HG02852 (cell line): ENCODE results near the gene ANO6.
A peak's percentile ranks its signal among the peaks of the same experiment; 100 is the strongest.

ENCODE experiments used
- ATAC-seq: cut with Tn5 transposase; IDR thresholded peaks from one replicate; pipeline ENCODE4 v1.9.1; 2021; ENCODE audit warnings: mild to moderate bottlenecking, moderate library complexity; ENCODE audit not compliant: unreplicated experiment

ANO6 gene

GRCh38 chr12:45209784-45210183, 6.1 kb upstream of the ANO6 start:
- no peak for ATAC-seq

- no peak for ATAC-seq
Measured at GRCh38 chr12:45212064-45212463, 3.8 kb upstream of the ANO6 start.

DNA sequence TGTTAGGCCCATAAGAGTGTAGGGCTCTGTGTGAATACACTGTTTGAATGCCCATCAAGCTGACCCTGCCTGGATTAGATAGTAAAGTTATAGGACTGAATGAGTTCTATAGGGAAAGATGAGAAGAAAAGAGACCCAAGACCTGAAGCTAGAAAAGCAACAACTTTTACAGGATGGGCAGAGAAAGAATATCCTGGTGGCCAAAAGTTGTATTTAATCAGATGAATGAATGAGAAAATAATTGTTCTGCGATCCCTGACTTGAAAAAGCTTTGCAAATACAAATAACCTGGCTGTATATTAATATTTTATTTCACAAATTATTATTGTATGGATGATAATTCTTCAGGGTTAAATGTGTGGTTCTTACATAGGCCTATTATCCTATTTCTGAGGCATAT, 2.8 kb upstream of the ANO6 start:
- ATAC-seq = no peak

GRCh38 chr12:45214071-45214470, 1.8 kb upstream of the ANO6 start:
- no peak for ATAC-seq

GRCh38 chr12:45214749-45215418, 1.0 kb upstream of the ANO6 start:
- ATAC-seq = no peak

DNA sequence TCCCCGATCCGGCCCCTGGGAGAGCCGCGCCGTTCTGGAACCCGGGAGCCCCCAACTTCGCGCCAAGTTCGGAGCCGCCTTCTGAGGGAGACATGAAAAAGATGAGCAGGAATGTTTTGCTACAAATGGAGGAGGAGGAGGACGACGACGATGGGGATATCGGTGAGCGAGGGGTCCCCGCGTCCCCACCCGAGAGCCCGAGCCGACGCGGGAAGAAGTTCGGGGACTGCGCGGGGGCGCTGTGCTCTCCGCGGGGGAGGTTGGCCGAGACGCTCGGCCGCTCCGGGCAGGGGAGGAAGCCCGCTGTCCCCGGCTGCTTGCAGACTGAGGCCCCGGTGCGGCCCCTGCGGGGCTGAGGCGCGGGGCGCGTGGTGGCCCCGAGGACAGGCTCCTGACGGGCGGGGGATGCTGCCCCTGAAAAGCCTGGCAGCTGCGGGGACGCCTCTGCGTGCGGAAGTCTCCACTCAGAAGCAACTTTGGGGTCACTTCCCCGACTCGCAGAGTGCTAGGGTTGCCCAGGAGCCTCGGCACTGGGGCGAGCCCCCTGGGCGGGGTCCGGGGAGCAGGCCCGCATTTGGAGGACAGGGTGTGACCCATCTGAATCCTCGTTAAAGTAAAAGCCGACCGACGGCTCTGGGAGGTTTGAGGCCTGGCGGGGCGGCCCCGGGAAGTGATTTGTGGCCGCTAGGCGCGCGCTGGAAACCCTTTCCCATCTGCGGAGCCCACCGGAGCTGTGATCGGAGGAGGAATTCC, 511 bp downstream of the ANO6 start:
- ATAC-seq = peak; percentile 40

- no peak for ATAC-seq
Measured at GRCh38 chr12:45216983-45217485, 1.1 kb downstream of the ANO6 start.

DNA sequence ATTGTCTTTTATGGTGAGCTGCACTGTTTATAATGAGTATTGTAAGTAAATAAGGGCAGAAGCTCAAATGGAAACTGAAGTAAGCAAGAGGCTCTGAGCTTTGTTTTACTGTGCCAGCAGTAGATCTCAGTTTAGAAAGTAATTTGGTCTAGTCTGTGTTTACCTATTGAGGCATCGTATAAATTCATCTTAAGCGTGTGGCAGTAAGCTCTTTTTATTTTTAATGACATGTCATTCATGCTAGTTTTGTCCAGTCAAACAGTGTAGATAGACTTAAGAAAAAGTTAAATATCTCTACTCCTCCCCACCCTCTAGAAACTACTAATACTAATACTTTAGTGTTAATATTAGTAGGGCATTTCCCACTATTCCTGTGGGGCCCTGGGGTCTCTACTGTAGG, 2.0 kb downstream of the ANO6 start:
- no peak for ATAC-seq

DNA sequence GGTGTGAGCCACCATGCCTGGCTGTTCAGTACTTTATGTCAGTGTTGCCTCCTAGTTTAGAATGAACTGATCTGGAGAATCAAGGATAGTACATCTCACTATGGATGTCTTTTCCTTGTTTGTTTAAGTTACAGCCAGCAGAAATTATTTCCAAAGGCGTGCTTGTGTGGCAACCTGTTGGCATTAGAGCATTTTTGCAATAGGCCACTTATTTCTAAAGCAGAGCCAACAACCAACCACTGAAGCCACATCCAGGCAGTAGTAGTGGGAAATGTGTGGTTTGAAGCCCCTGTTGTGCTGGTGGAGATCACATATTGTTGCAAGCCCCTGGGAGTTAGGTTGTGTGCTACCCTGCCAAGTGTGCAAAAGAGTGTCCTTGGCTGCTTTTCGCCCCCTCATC, 3.7 kb downstream of the ANO6 start:
- no peak for ATAC-seq

DNA sequence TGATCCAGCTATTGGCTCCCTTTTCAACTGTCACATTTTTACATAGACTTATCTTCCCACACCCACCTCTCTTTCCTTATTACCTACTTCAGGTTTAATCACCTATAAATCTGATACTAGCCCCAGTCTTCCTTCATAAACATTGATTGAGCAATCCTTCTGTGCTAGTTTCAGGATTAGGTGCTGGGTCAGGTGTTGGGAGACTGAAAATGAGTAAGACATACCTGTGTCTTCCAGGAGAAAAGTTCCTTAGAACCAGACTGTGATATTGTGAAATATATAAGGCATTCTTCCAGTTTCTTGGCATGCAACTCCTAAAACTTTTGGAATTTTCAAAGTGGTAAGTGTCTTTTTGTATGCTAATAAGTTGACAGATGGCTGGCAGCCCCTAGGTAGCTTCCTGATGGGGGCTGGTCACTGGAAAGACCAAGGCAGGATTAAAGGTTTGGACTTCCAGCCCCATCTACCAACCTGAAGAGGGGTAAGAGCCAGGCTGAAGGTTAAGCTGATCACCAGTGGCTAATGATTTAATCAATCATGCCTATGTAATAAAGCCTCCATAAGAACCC, 4.6 kb downstream of the ANO6 start:
- ATAC-seq = no peak

DNA sequence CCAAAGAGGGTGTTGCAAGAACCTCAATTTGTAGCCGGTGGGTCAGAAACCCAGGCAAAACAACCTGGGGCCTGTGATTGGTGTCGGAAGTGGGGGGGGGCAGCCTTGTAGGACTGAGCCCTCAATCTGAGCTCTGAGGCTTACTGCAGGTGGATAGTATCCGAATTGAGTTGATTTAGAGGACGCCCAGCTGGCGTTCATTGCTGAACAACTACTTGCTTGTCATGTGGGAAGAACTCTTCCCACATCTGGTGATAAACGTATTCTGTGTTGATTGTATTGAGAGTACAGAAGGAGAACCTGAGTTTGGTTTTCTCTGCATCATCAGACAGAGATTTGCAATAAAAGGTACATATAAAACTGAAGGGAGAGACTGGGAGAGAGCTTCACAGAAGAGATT, 5.1 kb downstream of the ANO6 start:
- no peak for ATAC-seq

- no peak for ATAC-seq
Measured at GRCh38 chr12:45223868-45224267, 8.0 kb downstream of the ANO6 start.

GRCh38 chr12:45224311-45224710, 8.4 kb downstream of the ANO6 start:
- ATAC-seq = no peak

DNA sequence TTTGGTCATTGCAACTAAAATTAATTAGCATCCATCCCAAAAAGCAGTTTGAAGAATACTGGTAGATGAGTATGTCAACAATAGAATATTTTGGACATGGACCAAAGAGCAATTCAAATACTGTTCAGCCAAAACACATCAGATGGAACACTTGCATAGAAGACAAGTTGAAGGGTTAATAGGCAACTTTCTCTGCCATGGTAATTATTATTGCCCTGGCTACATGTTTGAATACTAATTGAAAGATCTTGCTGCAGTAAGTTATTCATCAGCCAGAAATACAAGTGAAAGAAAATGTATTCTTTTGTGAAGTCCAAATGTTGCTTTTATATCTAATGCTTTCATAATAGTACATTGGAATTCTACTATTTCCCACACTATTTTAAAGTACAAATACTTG, 10.1 kb downstream of the ANO6 start:
- no peak for ATAC-seq

GRCh38 chr12:45227316-45228067, 11.6 kb downstream of the ANO6 start:
- ATAC-seq = no peak

GRCh38 chr12:45231515-45232145, 15.7 kb downstream of the ANO6 start:
- ATAC-seq = no peak

DNA sequence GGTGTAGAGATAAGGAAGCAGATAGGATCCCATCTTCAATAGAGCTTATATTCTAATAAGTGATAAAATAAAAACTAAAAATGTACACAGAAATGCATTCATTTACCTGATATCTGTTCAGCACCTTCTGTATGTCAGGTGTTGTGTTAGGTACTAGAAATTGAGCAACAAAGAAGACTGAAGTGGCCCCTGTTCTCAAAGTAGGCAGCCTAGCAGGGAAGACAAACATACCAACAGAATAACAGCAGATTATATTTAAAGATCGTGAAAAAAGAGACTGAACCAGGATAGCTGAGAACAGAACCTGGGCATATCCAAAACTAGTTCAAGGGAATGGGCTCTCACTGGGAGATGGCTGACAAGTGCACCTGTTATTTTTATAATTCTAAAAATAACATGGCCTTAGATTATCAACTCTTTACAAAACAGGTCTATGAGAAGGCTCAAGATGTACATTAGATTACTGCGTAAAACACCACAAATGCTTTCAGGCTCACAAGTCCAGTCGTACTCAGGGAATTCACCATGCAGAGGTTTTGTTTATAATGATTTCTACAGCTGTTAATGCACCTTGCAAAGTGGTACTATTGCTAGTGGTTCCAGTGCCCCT, 16.4 kb downstream of the ANO6 start:
- no peak for ATAC-seq

- ATAC-seq = peak; percentile 46
Measured at GRCh38 chr12:45232756-45233372, 17.0 kb downstream of the ANO6 start.

DNA sequence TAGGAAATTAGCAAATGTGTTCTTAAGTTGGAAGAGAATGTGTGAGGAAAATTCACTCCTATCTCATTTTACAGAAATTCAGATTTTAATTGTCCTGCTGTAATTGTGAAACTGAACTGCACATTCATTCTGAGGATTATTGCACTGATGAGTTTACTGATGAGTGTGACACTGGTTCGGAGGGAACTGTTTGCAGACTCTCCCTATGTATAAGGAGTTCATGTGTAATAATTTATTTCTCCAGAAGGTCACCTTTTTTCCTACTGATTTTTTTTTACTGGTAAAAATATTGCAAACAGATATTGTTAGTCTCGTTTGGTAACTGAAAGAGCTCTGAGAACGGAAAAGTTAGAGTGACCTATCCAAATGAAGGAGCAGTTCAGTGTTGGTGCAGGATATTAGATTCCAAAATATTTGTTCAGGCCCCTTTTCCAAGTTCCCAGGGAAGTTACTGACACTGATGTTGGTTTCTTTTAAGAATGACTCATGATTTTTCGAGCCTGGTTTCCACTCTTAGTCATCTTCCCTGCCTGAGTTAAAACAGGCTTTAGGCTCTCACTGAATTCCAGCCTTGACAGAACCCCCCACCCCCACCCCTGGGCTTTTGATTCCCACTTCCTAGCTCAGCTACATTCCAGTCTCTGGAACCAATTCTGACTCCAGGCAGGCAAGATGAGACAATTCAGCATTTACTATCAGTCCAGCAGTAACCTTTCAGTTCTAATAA, 18.4 kb downstream of the ANO6 start:
- ATAC-seq = peak; percentile 41
